DMS53 (cell line): ENCODE measurements around the gene ZYG11A.

Experiments used
- DNase-seq: peaks from one replicate; lab custom pipeline; 2025; lab: John Stamatoyannopoulos, UW

The ZYG11A gene

DNA sequence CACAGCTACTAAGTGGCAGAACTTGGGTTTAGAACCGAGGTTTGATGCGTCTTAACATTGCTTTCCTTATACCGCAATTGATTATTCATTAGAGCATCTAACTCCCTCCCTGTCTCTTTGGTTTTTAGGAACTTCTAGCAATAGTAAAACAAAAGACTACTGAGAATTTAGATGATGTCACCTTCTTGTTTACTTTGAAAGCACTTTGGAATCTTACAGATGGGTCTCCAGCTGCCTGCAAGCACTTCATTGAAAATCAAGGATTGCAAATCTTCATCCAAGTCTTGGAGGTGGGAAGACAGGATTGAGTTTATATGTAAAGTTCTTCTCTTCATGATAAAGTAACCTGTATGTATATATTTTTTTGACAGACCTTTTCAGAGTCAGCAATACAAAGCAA is 35.0 kb downstream of the ZYG11A start:
- no peak for DNase-seq

- DNase-seq = peak; percentile 51
Observed at GRCh38 chr1:52880206-52880605, 37.6 kb downstream of the ZYG11A start.

GRCh38 chr1:52887483-52887882 is 44.9 kb downstream of the ZYG11A start:
- no peak for DNase-seq

DNA sequence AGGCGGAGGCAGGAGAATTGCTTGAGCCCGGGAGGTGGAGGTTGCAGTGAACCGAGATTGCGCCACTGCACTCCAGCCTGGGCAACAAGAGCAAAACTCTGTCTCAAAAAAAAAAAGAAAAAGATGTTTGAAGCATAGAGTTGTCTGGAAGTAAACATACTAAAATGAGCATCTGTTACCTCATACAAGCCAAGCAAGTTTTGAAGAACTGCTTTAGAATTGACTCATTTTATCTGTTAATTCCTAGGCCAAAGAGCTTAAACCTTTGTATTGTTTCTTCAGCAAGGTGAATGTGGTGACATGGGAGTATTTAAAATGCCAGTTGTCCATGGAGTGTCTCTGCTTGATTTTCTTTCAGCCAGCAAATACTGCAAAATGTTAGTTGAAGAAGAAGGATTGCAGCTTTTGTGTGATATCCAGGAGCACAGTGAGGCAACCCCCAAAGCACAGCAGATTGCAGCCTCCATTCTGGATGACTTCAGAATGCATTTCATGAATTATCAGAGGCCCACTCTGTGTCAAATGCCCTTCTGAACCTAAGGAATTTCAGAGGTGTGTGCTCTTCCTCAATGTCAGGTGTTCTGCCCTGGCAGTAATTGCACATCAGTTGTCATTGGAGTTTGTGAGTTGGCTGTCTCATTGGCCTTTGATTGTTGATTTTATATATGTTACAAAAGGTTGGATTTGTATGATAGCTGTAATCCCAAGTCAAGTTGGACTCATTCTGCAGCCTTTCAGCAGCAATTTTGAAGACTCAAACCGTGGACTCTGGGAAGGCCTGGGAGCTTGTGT is 50.1 kb downstream of the ZYG11A start:
- DNase-seq = no peak

DNA sequence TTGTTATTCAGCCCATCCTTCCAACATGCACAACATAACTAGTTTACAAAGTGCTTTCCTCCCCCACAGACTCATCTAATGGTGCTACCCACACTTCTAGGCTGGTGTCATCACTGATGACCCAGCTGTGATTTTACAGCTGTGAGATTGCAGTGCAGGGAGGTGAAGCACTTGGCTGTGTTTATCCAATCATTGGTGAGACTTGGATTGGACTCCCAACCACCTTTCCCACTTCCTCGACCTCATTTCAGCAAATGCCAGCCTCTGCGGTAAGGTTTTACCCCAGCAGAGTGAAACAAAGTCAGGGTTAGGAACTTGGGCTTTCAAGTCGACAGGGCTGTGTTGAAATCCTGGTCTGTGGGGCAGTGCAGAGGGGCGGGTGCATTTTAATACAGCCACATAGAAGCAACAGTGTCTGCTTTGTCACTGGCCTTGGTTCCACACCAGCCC is 56.9 kb downstream of the ZYG11A start:
- DNase-seq = no peak

- DNase-seq = no peak
Observed at GRCh38 chr1:52900402-52900801, 57.8 kb downstream of the ZYG11A start.

DNA sequence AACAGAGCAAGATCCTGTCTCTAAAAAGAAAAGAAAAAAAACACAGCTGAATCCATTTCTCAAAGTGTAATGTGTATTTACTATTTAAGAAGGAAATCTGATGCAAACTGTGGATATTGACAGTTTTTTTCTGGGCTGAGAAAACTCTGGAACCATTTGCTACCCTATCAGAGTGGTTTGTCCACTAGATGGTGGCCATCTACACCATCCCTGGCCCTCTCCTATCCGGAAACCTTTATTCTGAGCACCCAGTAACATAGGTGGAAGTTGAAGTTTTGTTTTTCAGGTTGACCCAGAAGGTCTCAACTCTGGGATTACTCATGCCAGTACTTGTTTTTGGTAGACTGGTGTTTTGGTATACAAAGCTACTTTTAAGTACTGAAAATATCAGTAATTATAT is 58.8 kb downstream of the ZYG11A start:
- DNase-seq = no peak

- no peak for DNase-seq
Observed at GRCh38 chr1:52904208-52904926, 61.8 kb downstream of the ZYG11A start.

- peak; percentile 65 for DNase-seq
Observed at GRCh38 chr1:52904927-52905698, 62.6 kb downstream of the ZYG11A start.

- no peak for DNase-seq
Observed at GRCh38 chr1:52906135-52906603, 63.6 kb downstream of the ZYG11A start.

- DNase-seq = no peak
Observed at GRCh38 chr1:52907068-52907811, 64.7 kb downstream of the ZYG11A start.

DNA sequence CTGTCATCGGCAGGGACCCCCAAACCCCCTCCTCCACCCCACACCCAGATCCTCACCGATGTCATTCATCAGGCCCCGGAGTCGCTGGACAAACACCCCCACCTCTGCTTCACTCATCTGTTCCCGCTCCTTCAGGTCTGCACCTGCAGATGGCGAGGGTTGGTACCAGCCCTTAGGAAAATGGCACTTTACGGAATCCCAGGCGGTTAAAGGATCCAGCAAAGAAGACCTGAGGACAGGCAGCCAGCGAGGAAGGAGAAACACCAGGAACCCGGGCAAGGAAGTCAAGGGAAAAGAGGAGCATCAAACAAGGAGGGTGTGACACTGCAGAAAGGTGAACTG is 65.2 kb downstream of the ZYG11A start:
- no peak for DNase-seq

GRCh38 chr1:52911541-52911940 is 69.0 kb downstream of the ZYG11A start:
- DNase-seq = no peak

DNA sequence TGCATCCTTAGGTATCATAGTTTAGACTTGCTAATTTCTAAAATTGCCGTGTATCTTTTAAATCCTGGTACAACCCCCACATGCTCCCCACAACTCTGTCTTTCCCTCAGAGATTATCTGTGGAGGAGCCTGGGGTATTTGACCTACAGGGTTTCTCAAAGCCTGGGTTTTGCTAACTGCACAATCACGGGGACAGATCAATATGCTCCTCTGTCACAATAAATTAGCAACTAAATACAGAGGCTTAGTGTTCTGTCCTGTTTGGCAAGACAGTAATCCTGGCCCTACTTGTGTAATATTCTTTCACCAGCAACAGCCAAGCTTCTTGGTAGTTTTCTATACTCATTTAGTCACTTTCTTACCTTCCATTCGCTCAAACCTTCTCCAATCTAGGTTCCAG is 70.5 kb downstream of the ZYG11A start:
- DNase-seq = no peak

GRCh38 chr1:52913537-52913936 is 71.0 kb downstream of the ZYG11A start:
- DNase-seq = peak; percentile 23

DNA sequence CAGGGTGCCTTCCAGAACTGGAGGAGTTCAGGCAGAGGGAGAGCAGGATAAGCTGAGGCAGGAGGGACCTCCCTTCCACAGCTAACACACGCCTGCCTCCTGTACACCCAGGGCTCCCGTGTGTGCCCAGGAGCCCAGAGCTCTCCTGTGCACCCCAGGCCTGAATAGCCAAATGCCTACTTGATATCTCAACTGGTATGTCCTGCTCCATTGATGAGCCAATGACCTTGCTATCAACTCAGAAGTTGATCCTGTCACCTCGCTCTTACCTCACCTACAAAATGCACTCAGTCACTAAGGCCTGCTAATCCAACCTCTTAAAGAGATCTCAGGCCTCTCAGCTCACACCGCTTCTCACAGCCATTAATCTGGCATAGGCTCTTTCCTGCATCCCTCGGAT is 71.9 kb downstream of the ZYG11A start:
- DNase-seq = no peak

- DNase-seq = no peak
Observed at GRCh38 chr1:52915211-52915854, 72.8 kb downstream of the ZYG11A start.

GRCh38 chr1:52915855-52916220 is 73.3 kb downstream of the ZYG11A start:
- DNase-seq = no peak

- DNase-seq = no peak
Observed at GRCh38 chr1:52916241-52916975, 73.8 kb downstream of the ZYG11A start.

DNA sequence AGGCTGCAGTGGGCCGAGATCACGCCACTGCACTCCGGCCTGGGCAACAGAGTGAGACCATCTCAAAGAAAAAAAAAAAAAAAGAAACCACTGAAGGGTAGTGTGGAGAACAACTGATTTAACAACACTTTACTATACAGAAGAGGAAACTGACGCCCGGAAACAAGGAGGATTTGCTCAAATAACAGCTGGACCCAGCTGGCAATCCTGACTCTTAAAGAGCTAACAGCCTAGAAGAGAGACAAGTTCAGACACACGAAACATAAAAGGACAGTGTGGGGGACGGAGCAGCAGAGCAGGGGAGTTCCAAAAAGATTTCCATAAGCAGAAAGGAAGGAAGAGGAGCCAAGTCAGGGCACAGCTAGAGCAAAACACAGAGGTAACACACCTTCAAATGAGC is 74.6 kb downstream of the ZYG11A start:
- DNase-seq = no peak

DNA sequence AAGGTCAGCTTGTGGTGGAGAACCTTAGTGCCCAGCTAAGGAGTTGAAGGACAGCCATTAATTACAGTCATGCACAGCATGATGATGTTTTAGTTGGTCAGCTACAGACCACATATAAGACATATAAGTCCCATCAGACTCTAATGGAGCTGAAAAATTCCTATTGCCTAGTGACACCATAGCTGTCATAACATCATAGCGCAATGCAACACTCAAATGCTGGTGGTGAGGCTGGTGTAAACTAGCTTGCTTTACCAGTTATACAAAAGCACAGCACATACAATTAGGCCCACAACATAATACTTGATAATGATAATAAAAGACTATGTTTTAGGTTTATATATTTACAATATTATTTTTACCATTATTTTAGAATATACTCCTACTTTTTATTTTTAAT is 75.0 kb downstream of the ZYG11A start:
- no peak for DNase-seq
